ENCODE data around the gene CEBPA. TPM values are rescaled to one million over a fixed set of nuclear protein-coding genes. Genes with fewer than 3 reads are reported as not detected.

CEBPA gene
- polyA plus RNA-seq (ENCODE audit: insufficient read length in 12 of 12): 10 to 100 TPM in 3 of 12 donors, 1 to 10 TPM in 8, not detected in 1; 1.7 to 33.1 (median 4.0) TPM
- long read RNA-seq, donor 1, transcript CEBPA-201 (1 exons, 2,631 nt): major isoform, 366 of 366 reads
- long read RNA-seq, donor 1, partial matches to known transcripts: 0 of 366 reads
- long read RNA-seq, donor 1, other reads (novel, unspliced or antisense): 0 of 366 reads
- long read RNA-seq, donor 2, transcript CEBPA-201 (1 exons, 2,631 nt): major isoform, 14 of 14 reads
- long read RNA-seq, donor 2, partial matches to known transcripts: 0 of 14 reads
- long read RNA-seq, donor 2, other reads (novel, unspliced or antisense): 0 of 14 reads
- long read RNA-seq, donor 3, transcript CEBPA-201 (1 exons, 2,631 nt): major isoform, 5 of 5 reads
- long read RNA-seq, donor 3, partial matches to known transcripts: 0 of 5 reads
- long read RNA-seq, donor 3, other reads (novel, unspliced or antisense): 0 of 5 reads
- long read RNA-seq, donor 4, partial matches to known transcripts: 0 of 4 reads
- long read RNA-seq, donor 4, other reads (novel, unspliced or antisense): 0 of 4 reads
- long read RNA-seq, donor 5, transcript CEBPA-201 (1 exons, 2,631 nt): major isoform, 14 of 14 reads
- long read RNA-seq, donor 5, partial matches to known transcripts: 0 of 14 reads
- long read RNA-seq, donor 5, other reads (novel, unspliced or antisense): 0 of 14 reads
- long read RNA-seq, donor 6, partial matches to known transcripts: 9 of 12 reads
- long read RNA-seq, donor 6, other reads (novel, unspliced or antisense): 0 of 12 reads
- long read RNA-seq, donor 7, partial matches to known transcripts: 0 of 4 reads
- long read RNA-seq, donor 7, other reads (novel, unspliced or antisense): 0 of 4 reads
- long read RNA-seq, donor 8, transcript CEBPA-201 (1 exons, 2,631 nt): major isoform, 12 of 12 reads
- long read RNA-seq, donor 8, partial matches to known transcripts: 0 of 12 reads
- long read RNA-seq, donor 8, other reads (novel, unspliced or antisense): 0 of 12 reads
- long read RNA-seq, donor 9, transcript CEBPA-201 (1 exons, 2,631 nt): major isoform, 21 of 21 reads
- long read RNA-seq, donor 9, partial matches to known transcripts: 0 of 21 reads
- long read RNA-seq, donor 9, other reads (novel, unspliced or antisense): 0 of 21 reads
- long read RNA-seq, donor 10, transcript CEBPA-201 (1 exons, 2,631 nt): major isoform, 6 of 6 reads
- long read RNA-seq, donor 10, partial matches to known transcripts: 0 of 6 reads
- long read RNA-seq, donor 10, other reads (novel, unspliced or antisense): 0 of 6 reads
- long read RNA-seq, donor 11, transcript CEBPA-201 (1 exons, 2,631 nt): major isoform, 12 of 12 reads
- long read RNA-seq, donor 11, partial matches to known transcripts: 0 of 12 reads
- long read RNA-seq, donor 11, other reads (novel, unspliced or antisense): 0 of 12 reads

GRCh38 chr19:33302175-33302973 lies at the start of gene CEBPA:
TSS of gene CEBPA (minus strand) at chr19:33302534. CDS start at chr19:33302414, 120 bp downstream.
- peak; percentile 85 for DNase-seq

- no peak for DNase-seq
Measured at GRCh38 chr19:33350538-33351309, 48.4 kb upstream of the CEBPA start.

DNA sequence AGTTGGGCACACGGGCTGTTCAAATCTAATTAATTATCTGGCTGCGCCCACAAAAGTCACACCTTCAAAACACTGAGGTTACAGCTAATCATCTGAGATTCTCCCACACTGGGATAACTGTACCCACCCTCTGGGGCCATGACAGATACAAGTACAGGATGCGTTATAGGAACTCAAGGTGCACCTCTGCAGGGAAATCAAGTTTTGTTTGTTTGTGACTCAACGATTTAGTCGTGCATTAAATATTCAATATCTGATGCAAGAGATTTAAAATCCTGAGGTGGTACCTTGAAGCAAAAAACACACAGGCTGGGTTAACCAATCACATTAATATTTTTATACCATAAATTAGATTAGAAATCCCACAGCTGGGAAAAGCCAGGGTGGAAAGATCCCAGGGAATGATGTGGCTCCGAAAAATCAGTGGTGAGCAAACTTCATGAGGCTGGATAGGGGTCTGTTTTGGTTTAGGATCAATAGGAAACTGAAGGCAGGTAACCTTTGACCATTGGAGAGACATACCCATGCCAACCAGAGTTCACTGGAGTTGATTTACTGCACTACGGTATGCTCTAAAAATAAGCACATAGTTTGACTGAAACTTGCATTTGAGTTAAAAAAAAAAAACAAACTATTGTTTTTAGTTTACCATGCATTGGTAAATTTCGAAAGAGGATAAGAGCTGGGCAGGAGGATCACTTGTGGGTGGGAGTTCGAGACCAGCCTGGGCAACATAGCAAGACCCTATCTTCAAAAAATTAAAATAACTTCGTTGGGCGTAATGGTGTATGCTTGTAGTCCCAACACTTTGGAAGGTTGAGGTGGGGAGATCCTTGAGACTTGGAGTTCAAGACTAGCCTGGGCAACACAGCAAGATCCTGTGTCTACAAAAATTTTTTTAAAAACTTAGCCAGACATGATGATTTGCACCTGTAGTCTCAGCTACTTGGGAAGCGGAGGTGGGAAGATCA lies 47.3 kb upstream of the CEBPA start:
- no peak for DNase-seq

DNA sequence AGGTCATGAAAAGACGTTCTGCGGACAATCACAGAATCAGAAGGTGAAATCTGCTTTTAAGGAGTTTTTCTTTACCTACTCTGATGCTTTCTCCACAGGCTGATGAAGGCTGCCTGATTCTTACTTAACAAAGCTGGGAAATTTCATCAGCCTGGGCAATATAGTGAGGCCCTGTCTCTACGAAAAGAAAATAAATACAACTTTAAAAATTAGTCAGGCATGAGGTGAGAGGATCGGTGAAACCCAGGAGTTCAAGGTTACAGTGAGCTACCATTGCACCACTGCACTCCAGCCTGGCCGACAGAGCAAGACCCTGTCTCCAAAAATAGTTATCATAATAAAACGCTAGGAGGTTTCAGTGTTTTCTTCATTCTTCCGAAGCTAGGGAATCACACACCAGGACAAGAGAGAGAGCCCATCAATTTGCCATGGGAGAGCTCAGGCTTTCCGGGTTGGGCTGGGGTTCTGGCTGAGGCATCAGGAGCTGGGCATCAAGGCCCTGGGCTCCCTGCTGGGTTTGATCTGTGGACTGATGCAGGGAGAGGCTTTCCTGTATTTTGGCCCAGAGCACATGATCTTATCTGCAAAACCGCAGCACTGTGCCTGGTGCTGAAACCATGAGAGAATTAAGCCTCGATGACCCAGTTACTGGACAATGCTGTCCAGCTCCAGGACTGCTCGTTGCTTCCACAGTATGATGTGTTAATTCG lies 46.1 kb upstream of the CEBPA start:
- DNase-seq: no peak

- no peak for DNase-seq
Measured at GRCh38 chr19:33347300-33347699, 45.0 kb upstream of the CEBPA start.

- no peak for DNase-seq
Measured at GRCh38 chr19:33346665-33347064, 44.3 kb upstream of the CEBPA start.

DNA sequence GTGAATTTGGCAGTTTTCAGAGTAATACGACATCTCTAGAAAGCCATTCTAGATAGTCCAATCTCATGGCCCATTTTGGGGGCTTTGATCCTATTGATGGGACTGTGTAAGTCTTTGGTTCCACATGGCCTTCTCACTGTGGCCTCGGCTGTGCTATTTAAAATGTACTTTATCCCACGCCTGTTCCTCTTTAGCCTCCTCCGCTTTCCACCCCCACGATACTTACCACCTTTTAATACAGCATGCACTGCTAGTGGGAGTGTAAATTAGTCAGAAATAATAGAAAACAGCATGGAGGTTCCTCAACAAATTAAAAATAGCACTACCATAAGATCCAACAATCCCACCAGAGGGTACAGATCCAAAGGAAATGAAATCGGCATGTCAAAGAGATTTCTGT lies 42.8 kb upstream of the CEBPA start:
- DNase-seq: no peak

GRCh38 chr19:33344573-33344925 lies 42.2 kb upstream of the CEBPA start:
- peak; percentile 71 for DNase-seq

GRCh38 chr19:33343859-33344572 lies 41.7 kb upstream of the CEBPA start:
- peak; percentile 82 for DNase-seq

- no peak for DNase-seq
Measured at GRCh38 chr19:33343301-33343700, 41.0 kb upstream of the CEBPA start.

GRCh38 chr19:33340991-33341390 lies 38.7 kb upstream of the CEBPA start:
- no peak for DNase-seq

GRCh38 chr19:33339016-33339984 lies 37.0 kb upstream of the CEBPA start:
- no peak for DNase-seq

DNA sequence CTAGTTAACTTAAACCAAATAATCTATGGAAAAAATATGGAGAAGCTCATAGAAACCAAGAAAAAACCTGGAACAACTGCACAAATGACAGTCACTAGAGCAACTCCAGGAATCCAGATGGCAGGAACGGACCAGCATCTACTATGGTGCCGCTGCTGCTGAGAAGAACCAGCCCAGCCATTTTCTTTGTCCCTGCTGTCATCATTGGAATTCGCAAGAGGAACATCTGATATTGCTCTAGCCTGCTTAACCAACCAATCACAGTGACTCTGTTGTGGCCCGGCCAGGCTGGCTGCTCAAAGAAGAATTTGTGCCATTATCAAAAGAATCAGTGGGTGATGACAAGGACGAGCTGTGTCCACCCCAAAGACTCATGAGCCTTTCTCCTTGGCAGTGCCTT lies 33.1 kb upstream of the CEBPA start:
- DNase-seq: no peak

DNA sequence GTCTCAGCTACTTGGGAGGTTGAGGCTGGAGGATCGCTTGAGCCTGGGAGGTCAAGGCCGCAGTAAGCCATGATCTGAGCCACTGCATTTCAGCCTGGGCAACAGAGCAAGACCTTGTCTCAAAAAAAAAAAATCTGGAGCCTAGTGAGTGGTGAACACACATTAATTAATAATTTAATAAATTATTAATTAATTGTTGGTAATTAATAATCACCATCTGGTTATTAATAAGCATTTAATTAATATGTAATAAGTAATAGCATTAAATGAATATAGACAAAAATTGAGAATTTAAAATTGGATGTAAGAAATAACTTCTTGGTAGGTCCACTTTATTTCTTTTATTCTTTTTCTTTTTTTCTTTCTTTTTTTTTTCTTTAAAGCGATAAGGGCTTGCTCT lies 31.9 kb upstream of the CEBPA start:
- DNase-seq: no peak

- no peak for DNase-seq
Measured at GRCh38 chr19:33333642-33334041, 31.3 kb upstream of the CEBPA start.

DNA sequence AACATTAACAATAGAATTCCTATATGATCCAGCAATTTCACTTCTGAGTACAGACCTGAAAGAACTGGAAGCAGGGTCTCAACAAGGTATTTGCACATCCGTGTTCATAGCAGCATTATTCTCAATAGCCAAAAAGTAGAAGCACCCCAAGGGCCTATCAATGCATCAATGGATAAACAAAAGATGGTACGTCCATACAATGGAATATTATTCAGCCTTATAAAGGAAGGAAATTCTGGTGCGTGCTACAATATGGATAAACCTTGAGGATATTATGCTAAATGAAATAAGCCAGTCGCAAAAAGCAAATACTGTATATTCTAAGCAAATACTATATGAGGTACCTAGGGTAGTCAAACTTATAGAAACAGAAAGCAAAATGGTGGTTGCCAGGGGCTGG lies 30.8 kb upstream of the CEBPA start:
- no peak for DNase-seq

All from muscle of arm (tissue), 14 donors.